ENCODE results near the gene MSH3. TPM values are rescaled to one million over a fixed set of nuclear protein-coding genes. Genes with fewer than 3 reads are reported as not detected.
"Not testable (repeated sequence)": the region's sequence is repeated elsewhere in the genome, so short reads cannot be mapped to it uniquely, and the experiment has no call there.

The MSH3 gene
- polyA plus RNA-seq, 1 of the 3 experiments (the other 2 are of a cell fraction): 3.5 TPM

DNA sequence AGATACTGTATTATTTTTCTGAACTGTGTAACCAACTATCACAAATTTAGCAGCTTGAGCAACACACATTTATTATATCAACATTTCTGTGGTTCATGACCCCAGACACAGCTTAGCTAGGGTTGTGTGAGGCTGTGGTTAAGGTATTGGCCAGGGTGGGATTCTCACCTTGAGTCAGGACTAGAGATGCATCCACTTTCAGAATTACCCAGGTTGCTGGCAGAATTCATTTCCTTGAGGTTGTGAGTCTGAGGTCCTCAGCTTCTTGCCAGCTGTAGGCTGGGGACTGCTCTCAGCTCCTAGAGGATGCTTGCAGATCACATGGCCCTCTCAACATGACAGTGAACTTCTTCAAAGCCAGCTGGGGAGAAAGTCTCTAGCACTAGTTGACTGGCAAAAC is 183.2 kb downstream of the MSH3 start:
- CTCF ChIA-PET: no interaction called here

DNA sequence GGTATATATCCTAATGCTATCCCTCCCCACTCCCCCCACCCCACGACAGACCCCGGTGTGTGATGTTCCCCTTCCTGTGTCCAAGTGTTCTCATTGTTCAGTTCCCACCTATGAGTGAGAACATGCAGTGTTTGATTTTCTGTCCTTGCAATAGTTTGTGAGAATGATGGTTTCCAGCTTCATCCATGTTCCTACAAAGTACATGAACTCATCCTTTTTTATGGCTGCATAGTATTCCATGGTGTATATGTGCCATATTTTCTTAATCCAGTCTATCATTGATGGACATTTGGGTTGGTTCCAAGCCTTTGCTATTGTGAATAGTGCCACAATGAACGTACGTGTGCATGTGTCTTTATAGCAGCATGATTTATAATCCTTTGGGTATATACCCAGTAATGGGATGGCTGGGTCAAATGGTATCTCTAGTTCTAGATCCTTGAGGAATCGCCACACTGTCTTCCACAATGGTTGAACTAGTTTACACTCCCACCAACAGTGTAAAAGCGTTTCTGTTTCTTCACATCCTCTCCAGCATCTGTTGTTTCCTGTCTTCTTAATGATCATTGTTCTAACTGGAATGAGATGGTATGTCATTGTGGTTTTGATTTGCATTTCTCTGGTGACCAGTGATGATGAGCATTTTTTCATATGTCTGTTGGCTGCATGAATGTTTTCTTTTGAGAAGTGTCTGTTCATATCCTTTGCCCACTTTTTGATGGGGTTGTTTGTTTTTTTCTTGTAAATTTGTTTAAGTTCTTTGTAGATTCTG is 186.8 kb downstream of the MSH3 start:
- H3K27ac ChIP-seq (ENCODE audit: low read depth in 2 of 2, low read length in 1 of 2); H3K9ac ChIP-seq; DNase-seq; H3K4me1 ChIP-seq (ENCODE audit: control insufficient read depth in 1 of 2, insufficient read depth in 2 of 2, low read depth in 1 of 2, low read length in 1 of 2); CTCF ChIA-PET; H3K9me2 ChIP-seq; H3F3A ChIP-seq (replicated peaks; ENCODE audit: insufficient read depth); H3K79me2 ChIP-seq (ENCODE audit: insufficient read depth); H2AFZ ChIP-seq (ENCODE audit: low read depth); H4K20me1 ChIP-seq (ENCODE audit: insufficient read depth); POLR2A ChIA-PET; H3K4me2 ChIP-seq; H3K36me3 ChIP-seq (replicated peaks in 1 of 2; ENCODE audit: control insufficient read depth in 1 of 2, insufficient read depth in 2 of 2, low read length in 1 of 2); H3K4me3 ChIP-seq (ENCODE audit: low read depth in 2 of 2, low read length in 1 of 2); H3K9me3 ChIP-seq; H3K27me3 ChIP-seq (ENCODE audit: insufficient read depth): not testable (repeated sequence)
- WGBS (ENCODE audit: low lambda C conversion rate): 93% methylated on average over 6 of the region's 6 CpGs

More for the DNA sequence above, 183.2 kb downstream of the MSH3 start:
- Histone ChIP-seq H3K9me3 (no peaks in the 10 kb centered on the region), H3F3A (replicated peaks; ENCODE audit: insufficient read depth) (no peaks in the 10 kb centered on the region), H3K4me3 (ENCODE audit: low read depth in 2 of 2, low read length in 1 of 2) (no peak overlapping the region), H3K27me3 (ENCODE audit: insufficient read depth) (no peaks in the 10 kb centered on the region), H4K20me1 (ENCODE audit: insufficient read depth) (no peaks in the 10 kb centered on the region), H3K79me2 (ENCODE audit: insufficient read depth) (no peaks in the 10 kb centered on the region), H2AFZ (ENCODE audit: low read depth) (no peak overlapping the region), H3K27ac (ENCODE audit: low read depth in 2 of 2, low read length in 1 of 2) (no peak overlapping the region), H3K9me2 (no peaks in the 10 kb centered on the region), H3K4me1 (ENCODE audit: control insufficient read depth in 1 of 2, insufficient read depth in 2 of 2, low read depth in 1 of 2, low read length in 1 of 2) (no peaks in the 10 kb centered on the region), H3K9ac (no peak overlapping the region), H3K36me3 (replicated peaks in 1 of 2; ENCODE audit: control insufficient read depth in 1 of 2, insufficient read depth in 2 of 2, low read length in 1 of 2) (no peaks in the 10 kb centered on the region), H3K4me2 (no peak overlapping the region)
- POLR2A ChIA-PET: no interaction called here
- TF ChIP-seq ELF1 (IDR thresholded peaks at IDR 0.05): no peak
- TF ChIP-seq NRF1 (IDR thresholded peaks at IDR 0.05; ENCODE audit: low read depth, low read length): no peak
- TF ChIP-seq, protein P1, sequence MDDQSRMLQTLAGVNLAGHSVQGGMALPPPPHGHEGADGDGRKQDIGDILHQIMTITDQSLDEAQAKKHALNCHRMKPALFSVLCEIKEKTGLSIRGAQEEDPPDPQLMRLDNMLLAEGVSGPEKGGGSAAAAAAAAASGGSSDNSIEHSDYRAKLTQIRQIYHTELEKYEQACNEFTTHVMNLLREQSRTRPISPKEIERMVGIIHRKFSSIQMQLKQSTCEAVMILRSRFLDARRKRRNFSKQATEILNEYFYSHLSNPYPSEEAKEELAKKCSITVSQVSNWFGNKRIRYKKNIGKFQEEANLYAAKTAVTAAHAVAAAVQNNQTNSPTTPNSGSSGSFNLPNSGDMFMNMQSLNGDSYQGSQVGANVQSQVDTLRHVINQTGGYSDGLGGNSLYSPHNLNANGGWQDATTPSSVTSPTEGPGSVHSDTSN (IDR thresholded peaks at IDR 0.05): no peak
- TF ChIP-seq RFX5 (IDR thresholded peaks at IDR 0.05; ENCODE audit: low read length): no peak
- TF ChIP-seq JUND (IDR thresholded peaks at IDR 0.05): no peak
- TF ChIP-seq NFIC (IDR thresholded peaks at IDR 0.05; ENCODE audit: borderline replicate concordance): no peak
- TF ChIP-seq EZH2phosphoT487 (IDR thresholded peaks at IDR 0.05; ENCODE audit: borderline replicate concordance, low read depth): no peak
- no peak for DNase-seq

DNA sequence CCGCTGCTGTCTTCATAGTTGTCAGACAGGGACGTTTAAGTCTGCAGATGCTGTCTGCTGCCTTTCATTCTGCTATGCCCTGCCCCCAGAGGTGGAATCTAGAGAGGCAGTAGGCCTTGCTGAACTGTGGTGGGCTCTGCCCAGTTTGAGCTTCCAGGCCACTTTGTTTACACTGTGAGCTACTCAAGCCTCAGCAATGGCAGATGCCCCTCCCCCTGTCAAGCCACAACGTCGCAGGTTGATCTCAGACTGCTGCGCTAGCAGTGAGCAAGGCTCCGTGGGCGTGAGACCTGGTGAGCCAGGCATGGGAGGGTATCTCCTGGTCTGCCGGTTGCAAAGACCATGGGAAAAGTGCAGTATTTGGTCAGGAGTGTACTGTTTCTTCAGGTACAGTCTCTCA is 192.0 kb downstream of the MSH3 start:
- DNase-seq; POLR2A ChIA-PET; H3K9me2 ChIP-seq; H3K27ac ChIP-seq (ENCODE audit: low read depth in 2 of 2, low read length in 1 of 2); H3K4me3 ChIP-seq (ENCODE audit: low read depth in 2 of 2, low read length in 1 of 2); H2AFZ ChIP-seq (ENCODE audit: low read depth); H3K27me3 ChIP-seq (ENCODE audit: insufficient read depth); H3K4me2 ChIP-seq; H3K4me1 ChIP-seq (ENCODE audit: control insufficient read depth in 1 of 2, insufficient read depth in 2 of 2, low read depth in 1 of 2, low read length in 1 of 2); H3K9me3 ChIP-seq; H4K20me1 ChIP-seq (ENCODE audit: insufficient read depth); H3K9ac ChIP-seq; H3F3A ChIP-seq (replicated peaks; ENCODE audit: insufficient read depth); H3K79me2 ChIP-seq (ENCODE audit: insufficient read depth): not testable (repeated sequence)
- H3K36me3 ChIP-seq (replicated peaks in 1 of 2; ENCODE audit: control insufficient read depth in 1 of 2, insufficient read depth in 2 of 2, low read length in 1 of 2): peaks cover 0 to 16% of the 10 kb centered on the region in 2 experiments
- 67% methylated on average over 1 of the region's 8 CpGs for WGBS (ENCODE audit: low lambda C conversion rate)
- CTCF ChIA-PET: interaction anchor here (1.6 kb wide), 1 partner anchor 12 kb away, joined by 4 read pairs; no protein-coding TSS in a partner anchor

GRCh38 chr5:80850168-80850567 is 195.7 kb downstream of the MSH3 start:
- H2AFZ ChIP-seq (ENCODE audit: low read depth); H3K4me3 ChIP-seq (ENCODE audit: low read depth in 2 of 2, low read length in 1 of 2); DNase-seq; CTCF ChIA-PET; H3K27ac ChIP-seq (ENCODE audit: low read depth in 2 of 2, low read length in 1 of 2); H3K27me3 ChIP-seq (ENCODE audit: insufficient read depth); POLR2A ChIA-PET; H4K20me1 ChIP-seq (ENCODE audit: insufficient read depth); H3K9ac ChIP-seq; H3K79me2 ChIP-seq (ENCODE audit: insufficient read depth); H3K9me3 ChIP-seq; H3K4me2 ChIP-seq; H3F3A ChIP-seq (replicated peaks; ENCODE audit: insufficient read depth); H3K4me1 ChIP-seq (ENCODE audit: control insufficient read depth in 1 of 2, insufficient read depth in 2 of 2, low read depth in 1 of 2, low read length in 1 of 2); H3K9me2 ChIP-seq: not testable (repeated sequence)
- peaks cover 3 to 21% of the 10 kb centered on the region in 2 experiments for H3K36me3 ChIP-seq (replicated peaks in 1 of 2; ENCODE audit: control insufficient read depth in 1 of 2, insufficient read depth in 2 of 2, low read length in 1 of 2)
- 81% methylated on average over 1 of the region's 1 CpG for WGBS (ENCODE audit: low lambda C conversion rate)
